H1 (cell line): ENCODE results near the gene GOLGA6L25.
"Not testable (repeated sequence)": the region's sequence is repeated elsewhere in the genome, so short reads cannot be mapped to it uniquely, and the experiment has no call there.

Experiments used
- BACH1 ChIP-seq: IDR thresholded peaks from 2 replicates; pipeline ENCODE4 v1.6.1; 2012; ENCODE audit warnings: low read length, improper control_type of control experiment
- EZH2 ChIP-seq: fragments of 200-600 bp; sonication (generic); IDR thresholded peaks from 2 replicates; pipeline ENCODE4 v1.7.1; 2012; ENCODE audit warnings: low read depth, mild to moderate bottlenecking, moderate library complexity, low read length, inconsistent platforms; ENCODE audit not compliant: severe bottlenecking
- TF ChIP-seq, protein P1 (sequence below), 3 experiments: IDR thresholded peaks; 1 replicate in 2 of 3; 2 replicates in 1 of 3; pipeline versions ENCODE4 v1.5.1 to v1.6.1; 2011; ENCODE audit warnings: low read length in 3 of 3, mild to moderate bottlenecking in 3 of 3, inconsistent platforms in 2 of 3, low read depth in 1 of 3, moderate library complexity in 1 of 3; ENCODE audit not compliant: insufficient read depth in 1 of 3; ENCODE audit errors: control extremely low read depth in 1 of 3

DNA sequence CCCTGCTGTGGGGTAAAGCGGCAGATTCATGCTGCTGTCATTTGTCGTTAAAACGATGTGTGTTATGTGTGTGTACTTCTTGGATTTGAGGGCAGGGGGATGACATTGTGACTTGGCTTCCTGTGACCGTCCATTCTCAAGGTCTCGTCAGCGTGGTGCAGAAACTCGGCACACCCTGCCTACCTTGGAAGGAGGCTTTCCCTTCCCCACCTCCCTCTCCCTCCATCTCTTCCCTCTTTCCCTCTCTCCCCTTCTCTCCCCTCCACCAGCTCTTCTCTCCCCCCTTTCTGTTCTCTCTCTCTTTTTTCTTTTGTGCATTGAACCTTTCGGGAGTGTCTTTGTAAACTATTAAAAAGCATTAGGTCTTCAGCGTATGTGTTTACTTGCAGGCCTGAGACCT lies 36.4 kb downstream of the GOLGA6L25 start:
- not testable (repeated sequence) for TF ChIP-seq EZH2, BACH1
- TF ChIP-seq, protein P1, sequence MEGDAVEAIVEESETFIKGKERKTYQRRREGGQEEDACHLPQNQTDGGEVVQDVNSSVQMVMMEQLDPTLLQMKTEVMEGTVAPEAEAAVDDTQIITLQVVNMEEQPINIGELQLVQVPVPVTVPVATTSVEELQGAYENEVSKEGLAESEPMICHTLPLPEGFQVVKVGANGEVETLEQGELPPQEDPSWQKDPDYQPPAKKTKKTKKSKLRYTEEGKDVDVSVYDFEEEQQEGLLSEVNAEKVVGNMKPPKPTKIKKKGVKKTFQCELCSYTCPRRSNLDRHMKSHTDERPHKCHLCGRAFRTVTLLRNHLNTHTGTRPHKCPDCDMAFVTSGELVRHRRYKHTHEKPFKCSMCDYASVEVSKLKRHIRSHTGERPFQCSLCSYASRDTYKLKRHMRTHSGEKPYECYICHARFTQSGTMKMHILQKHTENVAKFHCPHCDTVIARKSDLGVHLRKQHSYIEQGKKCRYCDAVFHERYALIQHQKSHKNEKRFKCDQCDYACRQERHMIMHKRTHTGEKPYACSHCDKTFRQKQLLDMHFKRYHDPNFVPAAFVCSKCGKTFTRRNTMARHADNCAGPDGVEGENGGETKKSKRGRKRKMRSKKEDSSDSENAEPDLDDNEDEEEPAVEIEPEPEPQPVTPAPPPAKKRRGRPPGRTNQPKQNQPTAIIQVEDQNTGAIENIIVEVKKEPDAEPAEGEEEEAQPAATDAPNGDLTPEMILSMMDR (IDR thresholded peaks at IDR 0.05; ENCODE audit: control extremely low read depth in 1 of 3, insufficient read depth in 1 of 3, low read depth in 1 of 3, low read length in 3 of 3) = not testable (repeated sequence)
